Right lobe of liver (tissue), 6 donors: ENCODE measurements around the gene MT1G. TPM values are rescaled to one million over a fixed set of nuclear protein-coding genes. Genes with fewer than 3 reads are reported as not detected.

Experiments
- ATAC-seq, 4 donors: fragments of 200-7000 bp; cut with Tn5 transposase; one replicate each; pipeline ENCODE4 v1.9.1; 2020; ENCODE audit warnings: mild to moderate bottlenecking in 4 of 4, moderate library complexity in 4 of 4
- DNase-seq, 3 donors: peaks; one replicate each; pipeline ENCODE4 v3.0.0-alpha.2; 2020
- H3K27ac ChIP-seq, 3 donors: fragments of 200-600 bp; one replicate each; pipeline ENCODE4 v1.8.0; 2022
- H3K27me3 ChIP-seq, 2 donors: fragments of 200-600 bp; one replicate each; pipeline ENCODE4 v1.8.0; 2022
- H3K36me3 ChIP-seq, 4 donors: fragments of 200-600 bp; sonication (generic) in 1 of 4; one replicate each; pipeline versions ENCODE4 v1.5.1 to v1.8.0; 2017 to 2022; ENCODE audit warnings: control low read depth in 1 of 4
- H3K4me1 ChIP-seq, 4 donors: fragments of 200-600 bp; sonication (generic) in 1 of 4; one replicate each; pipeline versions ENCODE4 v1.5.1 to v1.8.0; 2017 to 2022; ENCODE audit warnings: control low read depth in 1 of 4
- H3K4me3 ChIP-seq, 3 donors: fragments of 200-600 bp; one replicate each; pipeline ENCODE4 v1.8.0; 2022
- H3K9me3 ChIP-seq, 4 donors: fragments of 200-600 bp; sonication (generic) in 1 of 4; one replicate each; pipeline versions ENCODE4 v1.5.1 to v1.8.0; 2017 to 2022; ENCODE audit warnings: control low read depth in 1 of 4
- CTCF ChIP-seq, 4 donors: fragments of 200-600 bp in 3 of 4; fragments of 450-650 bp in 1 of 4; IDR thresholded peaks; one replicate each; pipeline versions ENCODE4 v1.5.1 to v1.8.0; 2016 to 2022; ENCODE audit warnings: antibody characterized with exemption in 4 of 4, mild to moderate bottlenecking in 2 of 4
- POLR2A ChIP-seq: fragments of 450-650 bp; IDR thresholded peaks from one replicate; pipeline ENCODE4 v1.6.1; 2017; ENCODE audit warnings: antibody characterized with exemption, mild to moderate bottlenecking
- WGBS: methylation state at CpG from one replicate; pipeline ENCODE4 v1.1.6; 2018; ENCODE audit warnings: low coverage, low lambda C conversion rate; ENCODE audit not compliant: insufficient coverage; ENCODE audit errors: missing lambda C conversion rate; 5-methylcytosine and 5-hydroxymethylcytosine counted together
- intact Hi-C, 2 donors: fragments of 100-400 bp; cut with DNase I; formaldehyde crosslinking; loops; one replicate each; pipeline versions ENCODE4 v1.11.2 to v1.14.1; 2022
- total RNA-seq, 6 experiments: library from RNA; depleted of rRNA in 2 of 6; stranded (reverse); fragments of >200 nt in 2 of 6; fragmentation: NEBNext Ultra II Directional in 3 of 6; extraction: Animal tissue kit (Norgen Biotek cat#: 25700) in 3 of 6; gene quantifications; one replicate each; pipeline versions ENCODE4 v1.1.0 to v1.2.4, GENCODE V29; 2016 to 2023
- donor health status: DM: no; HTN: yes; CAD: no.
- donor health status: DM: no; HTN: no; CAD: no.
- donor health status: DM: no; HTN: no; CAD: no.
- donor health status: DM: no; HTN: yes; CAD: no.
- donor health status: DM: no; HTN: yes; CAD: no.

The MT1G gene
- total RNA-seq, 6 experiments from 2014 or later: 490 to 8,056 (median 1,365) TPM

DNA sequence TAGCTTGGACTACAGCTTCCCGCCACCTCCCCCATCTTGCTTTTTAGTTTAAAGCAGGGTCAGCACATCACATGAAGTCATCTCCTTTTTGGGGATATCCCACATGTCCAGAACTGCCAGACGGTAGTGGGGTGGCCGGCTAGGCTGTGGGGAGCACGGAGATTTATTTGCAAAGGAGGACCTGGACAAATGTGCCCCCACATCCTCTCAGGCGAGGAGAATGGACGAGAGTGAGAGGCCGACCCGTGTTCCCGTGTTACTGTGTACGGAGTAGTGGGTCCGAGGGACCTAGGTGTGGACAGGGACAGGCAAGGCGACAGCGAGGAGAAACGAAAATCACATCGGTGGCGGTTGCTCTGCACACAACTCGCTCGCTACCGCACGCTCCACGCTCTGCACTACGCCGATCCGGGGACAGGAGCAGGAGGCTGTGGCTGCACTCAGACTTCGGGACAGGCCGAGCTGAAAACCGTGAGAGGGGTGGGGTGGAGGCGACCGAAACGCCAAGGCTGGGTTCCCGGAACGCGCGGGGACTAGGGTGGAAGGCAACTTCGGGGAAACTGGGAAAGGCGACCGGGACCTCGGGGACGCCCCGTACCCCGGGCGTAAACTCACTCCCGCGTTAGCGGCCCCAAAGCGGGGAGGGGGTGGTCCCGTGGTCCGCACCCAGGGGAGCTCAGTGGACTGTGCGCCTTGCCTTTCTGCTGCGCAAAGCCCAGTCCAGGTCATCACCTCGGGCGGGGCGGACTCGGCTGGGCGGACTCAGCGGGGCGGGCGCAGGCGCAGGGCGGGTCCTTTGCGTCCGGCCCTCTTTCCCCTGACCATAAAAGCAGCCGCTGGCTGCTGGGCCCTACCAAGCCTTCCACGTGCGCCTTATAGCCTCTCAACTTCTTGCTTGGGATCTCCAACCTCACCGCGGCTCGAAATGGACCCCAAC is 29.8 kb downstream of the MT1G start, which contains the start of gene MT1A:
MT1A (plus strand) TSS at position 853 of the 937 bp plus-strand sequence; CDS start at position 926, 73 bp downstream.
- Histone ChIP-seq H3K27me3 (no peaks in the 10 kb centered on the region), H3K4me1 (peaks cover 0 to 23% (median 3%) of the 10 kb centered on the region in 4 donors), H3K36me3 (no peaks in the 10 kb centered on the region), H3K27ac (peak within 1 kb of the TSS; percentile 69 to 78 (median 70)), H3K9me3 (no peaks in the 10 kb centered on the region), H3K4me3 (peak within 1 kb of the TSS; percentile 35 to 60 (median 57))
- 6% methylated on average over 34 of the region's 68 CpGs for WGBS
- peak; percentile 84 to 93 (median 87) for ATAC-seq
- intact Hi-C loops: no loop called here
- peak; percentile 90 to 97 (median 95) for DNase-seq
- TF ChIP-seq CTCF (IDR thresholded peaks at IDR 0.05) (no peak), POLR2A (peak; percentile 96)

DNA sequence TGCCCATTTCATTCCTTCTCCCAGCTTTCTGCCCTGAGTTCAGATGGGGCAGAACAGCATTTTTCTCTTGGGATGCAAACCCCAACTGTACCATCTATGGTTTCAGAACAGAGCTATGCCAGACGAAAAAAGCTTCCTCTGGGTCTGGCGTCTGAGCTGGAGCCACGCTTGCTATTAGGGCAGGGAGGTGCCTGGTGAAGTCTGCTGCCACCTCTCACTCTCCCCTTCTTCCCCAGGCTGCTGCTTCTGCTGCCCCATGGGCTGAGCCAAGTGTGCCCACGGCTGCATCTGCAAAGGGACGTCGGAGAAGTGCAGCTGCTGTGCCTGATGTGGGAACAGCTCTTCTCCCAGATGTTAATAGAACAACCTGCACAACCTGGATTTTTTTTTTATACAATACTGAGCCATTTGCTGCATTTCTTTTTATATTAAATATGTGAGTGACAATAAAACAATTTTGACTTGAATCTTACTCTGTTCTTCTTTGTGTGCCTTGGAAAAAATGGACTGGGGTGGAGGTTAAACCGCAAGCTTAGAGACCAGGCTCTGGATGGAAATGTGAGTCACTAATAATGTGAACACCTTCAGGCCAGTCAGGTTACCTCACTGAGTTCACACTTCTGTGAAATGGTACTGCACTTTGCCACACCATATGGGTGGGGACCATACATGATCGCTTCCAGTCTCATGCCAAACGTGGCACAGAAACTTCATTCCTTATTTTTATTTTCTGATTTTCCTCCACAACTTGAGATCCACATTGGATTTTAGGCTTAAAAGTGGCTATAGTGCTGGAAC is 31.1 kb downstream of the MT1G start:
- peaks cover 0 to 15% (median 3%) of the 10 kb centered on the region in 4 donors for H3K4me1 ChIP-seq

GRCh38 chr16:56635441-56635967 is 32.4 kb downstream of the MT1G start:
- ATAC-seq: no peak
- intact Hi-C loops: no loop called here
- peaks cover 0 to 25% (median 3%) of the 10 kb centered on the region in 4 donors for H3K4me1 ChIP-seq
- H3K9me3 ChIP-seq: no peaks in the 10 kb centered on the region
- no peak overlapping the region for H3K27ac ChIP-seq
- 62% methylated on average over 4 of the region's 40 CpGs for WGBS
- no peaks in the 10 kb centered on the region for H3K36me3 ChIP-seq
- H3K4me3 ChIP-seq: no peak overlapping the region
- TF ChIP-seq CTCF (IDR thresholded peaks at IDR 0.05): no peak
- TF ChIP-seq POLR2A: no peak
- H3K27me3 ChIP-seq: no peaks in the 10 kb centered on the region
- DNase-seq: peak in 1 of 3 donors; percentile 39

More for the DNA sequence above, 31.1 kb downstream of the MT1G start:
- DNase-seq (no peak), ATAC-seq (no peak)
- Histone ChIP-seq H3K27ac (no peak overlapping the region), H3K36me3 (no peaks in the 10 kb centered on the region), H3K9me3 (no peaks in the 10 kb centered on the region), H3K27me3 (no peaks in the 10 kb centered on the region), H3K4me3 (no peak overlapping the region)
- TF ChIP-seq CTCF (IDR thresholded peaks at IDR 0.05): no peak
- TF ChIP-seq POLR2A: no peak
- intact Hi-C loops: no loop called here
- WGBS: 56% methylated on average over 9 of the region's 9 CpGs

- 36% methylated on average over 15 of the region's 47 CpGs for WGBS
- H3K4me3 ChIP-seq: peak overlapping the region in 1 of 3 donors; percentile 65
- H3K27ac ChIP-seq: no peak overlapping the region
- no peaks in the 10 kb centered on the region for H3K27me3 ChIP-seq
- H3K36me3 ChIP-seq: no peaks in the 10 kb centered on the region
- no peaks in the 10 kb centered on the region for H3K9me3 ChIP-seq
- H3K4me1 ChIP-seq: peaks cover 0 to 25% (median 3%) of the 10 kb centered on the region in 4 donors
- TF ChIP-seq CTCF (IDR thresholded peaks at IDR 0.05) (no peak), POLR2A (no peak)
- intact Hi-C loops: no loop called here
- DNase-seq (peak in 1 of 3 donors; percentile 50), ATAC-seq (no peak)
These were observed 33.0 kb downstream of the MT1G start for GRCh38 chr16:56634715-56635440.
